Endothelial cell of umbilical vein (primary cell): Measurements from ENCODE around the gene LGALS14.

Experiments used
- EZH2 ChIP-seq: IDR thresholded peaks from 2 replicates; pipeline ENCODE4 v1.6.1; 2012; ENCODE audit warnings: borderline replicate concordance, low read depth, mild to moderate bottlenecking, moderate library complexity, low read length, inconsistent platforms; ENCODE audit not compliant: severe bottlenecking
- POLR2A ChIP-seq: IDR thresholded peaks from 2 replicates; pipeline ENCODE4 v1.6.1; 2012; ENCODE audit warnings: low read depth, mild to moderate bottlenecking, control low read depth, low read length

DNA sequence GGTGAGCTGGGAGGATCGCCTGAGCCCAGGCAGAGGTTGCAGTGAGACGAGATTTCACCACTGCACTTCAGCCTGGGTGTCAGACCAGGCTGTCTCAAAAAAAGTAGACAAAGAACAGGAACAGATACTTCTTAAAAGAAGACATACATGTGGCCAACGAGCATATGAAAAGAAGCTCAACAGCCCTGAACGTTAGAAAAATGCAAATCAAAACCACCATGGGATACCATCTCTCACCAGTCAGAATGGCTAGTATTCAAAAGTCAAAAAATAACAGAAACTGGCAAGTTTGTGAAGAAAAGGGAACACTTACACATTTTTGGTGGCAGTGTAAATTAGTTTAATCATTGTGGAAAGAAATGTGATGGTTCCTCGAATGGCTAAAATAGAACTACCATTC lies 3.0 kb upstream of the LGALS14 start:
- TF ChIP-seq EZH2, result no peak
- no peak for TF ChIP-seq POLR2A
